ENCODE results near the gene PGLYRP4.

Gene PGLYRP4

DNA sequence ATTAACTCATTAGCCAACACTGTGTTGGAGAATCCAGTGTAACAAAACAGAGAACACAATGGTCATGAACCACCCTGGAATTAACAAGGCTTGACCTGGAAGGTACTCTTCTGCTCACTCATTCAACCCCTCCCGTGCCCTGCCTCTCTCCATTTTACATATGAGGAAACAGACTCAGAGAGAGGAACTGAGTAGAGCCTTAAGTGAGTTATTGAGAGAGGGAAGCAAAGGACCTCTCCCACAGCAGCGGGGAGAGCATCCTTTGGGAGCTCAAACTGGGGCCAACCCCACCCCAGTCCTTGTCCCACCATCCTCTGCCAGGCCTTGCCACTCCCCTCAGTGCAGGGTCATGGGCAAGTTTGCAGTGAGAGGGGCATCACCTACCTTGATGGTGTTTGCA, 25.4 kb upstream of the PGLYRP4 start:
- no peak for DNase-seq

DNA sequence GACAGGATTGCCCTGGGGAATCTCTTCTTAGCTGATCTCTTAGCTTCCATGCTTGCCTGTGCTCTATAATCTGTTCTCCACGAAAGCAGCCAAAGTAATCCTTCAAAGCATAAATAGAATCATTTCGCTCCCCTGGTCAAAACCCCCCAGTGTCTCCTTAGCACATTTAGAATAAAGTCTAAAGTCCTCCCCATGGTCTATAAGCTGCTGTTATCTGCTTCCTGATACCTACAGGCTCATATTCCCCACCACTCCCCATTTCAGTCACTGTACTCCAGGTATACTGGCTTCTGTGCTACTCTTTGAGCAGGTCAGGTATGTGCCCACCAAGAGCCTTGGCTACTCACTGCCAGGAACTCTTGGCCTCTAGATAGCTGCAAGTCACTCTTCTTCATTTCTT, 23.9 kb upstream of the PGLYRP4 start:
- DNase-seq: no peak

GRCh38 chr1:153371231-153371630, 22.6 kb upstream of the PGLYRP4 start:
- no peak for DNase-seq

- DNase-seq: no peak
Observed at GRCh38 chr1:153370146-153370545, 21.5 kb upstream of the PGLYRP4 start.

DNA sequence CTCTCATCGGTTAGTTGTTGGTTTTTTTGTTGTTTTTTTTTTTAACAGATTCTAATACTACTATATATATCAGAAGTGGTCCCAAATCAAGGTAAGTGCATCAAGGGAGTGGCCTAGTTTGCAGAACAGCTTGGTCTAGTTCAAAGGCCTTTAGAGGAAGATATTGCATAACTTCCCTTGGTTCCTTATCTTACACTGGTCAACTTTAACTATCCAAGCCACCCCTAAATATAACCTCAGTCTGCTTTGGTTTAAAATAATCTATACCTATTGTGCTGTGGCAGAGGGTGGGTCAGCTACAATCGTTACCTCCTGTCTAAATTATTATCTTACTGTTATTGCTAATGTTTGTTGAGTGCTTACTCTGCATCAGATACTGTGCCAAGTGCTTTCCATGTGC, 19.9 kb upstream of the PGLYRP4 start:
- DNase-seq: no peak

GRCh38 chr1:153367090-153367489, 18.4 kb upstream of the PGLYRP4 start:
- DNase-seq: no peak

- no peak for DNase-seq
Observed at GRCh38 chr1:153366261-153366660, 17.6 kb upstream of the PGLYRP4 start.

- no peak for DNase-seq
Observed at GRCh38 chr1:153365696-153366095, 17.1 kb upstream of the PGLYRP4 start.

- DNase-seq: no peak
Observed at GRCh38 chr1:153364766-153365666, 16.4 kb upstream of the PGLYRP4 start.

DNA sequence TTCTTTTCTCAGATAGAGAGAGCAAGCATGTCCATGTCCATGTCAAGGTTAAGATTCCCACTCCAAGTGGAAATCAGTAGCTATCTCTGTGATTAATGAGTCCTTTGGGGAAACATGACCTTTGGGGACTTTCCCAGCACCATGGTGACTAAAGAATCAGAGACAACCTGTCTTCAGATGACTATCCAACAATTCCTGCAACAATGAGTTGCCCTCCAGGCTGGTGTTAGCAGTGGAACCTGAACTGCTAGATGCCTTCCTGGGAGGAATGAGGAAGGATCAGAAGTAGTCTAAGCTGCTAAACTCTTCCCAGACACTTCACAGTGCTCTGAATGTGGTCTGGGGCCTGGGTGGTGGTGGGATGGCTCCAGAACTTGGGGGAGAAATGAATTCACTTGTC, 15.5 kb upstream of the PGLYRP4 start:
- DNase-seq: no peak

DNA sequence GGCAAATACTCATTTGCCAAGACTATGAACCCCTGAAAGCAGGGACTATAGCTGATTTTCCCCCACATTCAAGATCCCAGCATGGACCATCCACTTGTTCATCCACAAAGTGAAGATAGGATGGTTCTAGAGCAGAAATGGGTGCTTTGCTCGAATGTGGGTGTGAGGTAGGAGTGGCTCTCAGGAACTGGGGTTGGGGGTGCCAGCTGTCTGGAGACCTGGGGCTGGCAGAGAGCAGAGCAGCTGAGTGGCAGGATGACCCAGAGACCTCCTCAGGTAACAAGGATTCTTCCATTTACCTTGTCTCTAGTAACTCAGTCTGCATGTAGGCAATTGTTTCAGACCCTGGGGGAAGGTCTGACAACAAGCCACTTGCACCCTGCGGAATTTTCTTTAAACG, 15.0 kb upstream of the PGLYRP4 start:
- DNase-seq: no peak

DNA sequence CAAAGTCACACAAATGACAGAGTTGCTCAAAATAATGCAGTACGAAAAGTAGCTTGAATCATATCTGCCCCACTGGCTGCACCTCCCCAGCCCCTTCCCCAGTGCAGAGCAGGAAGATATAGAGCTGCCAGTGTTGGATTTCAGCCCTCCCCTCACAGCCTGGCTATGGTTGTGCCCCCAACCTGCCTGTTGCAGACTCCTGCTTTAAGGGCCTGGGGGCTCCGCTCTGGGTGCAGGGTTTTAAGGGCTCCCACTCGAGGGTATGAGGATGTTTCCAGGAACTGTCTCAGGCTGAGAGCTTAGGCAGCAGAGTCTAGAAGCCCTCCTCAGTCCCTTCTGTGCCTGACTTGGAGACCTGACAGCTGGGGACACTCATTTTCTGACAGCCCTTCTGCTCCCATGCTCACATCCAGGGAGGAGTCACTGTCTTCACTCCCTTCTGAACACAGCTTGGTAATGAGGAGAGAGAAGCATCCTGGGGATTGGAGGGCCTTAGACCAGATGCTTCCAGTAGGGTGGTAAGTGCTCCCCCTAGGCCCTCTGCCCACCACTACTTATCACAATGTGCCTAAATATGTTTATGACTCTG, 13.6 kb upstream of the PGLYRP4 start:
- DNase-seq: peak; percentile 19

- DNase-seq: no peak
Observed at GRCh38 chr1:153361480-153362109, 13.0 kb upstream of the PGLYRP4 start.

GRCh38 chr1:153360592-153361479, 12.2 kb upstream of the PGLYRP4 start:
- DNase-seq: no peak

DNA sequence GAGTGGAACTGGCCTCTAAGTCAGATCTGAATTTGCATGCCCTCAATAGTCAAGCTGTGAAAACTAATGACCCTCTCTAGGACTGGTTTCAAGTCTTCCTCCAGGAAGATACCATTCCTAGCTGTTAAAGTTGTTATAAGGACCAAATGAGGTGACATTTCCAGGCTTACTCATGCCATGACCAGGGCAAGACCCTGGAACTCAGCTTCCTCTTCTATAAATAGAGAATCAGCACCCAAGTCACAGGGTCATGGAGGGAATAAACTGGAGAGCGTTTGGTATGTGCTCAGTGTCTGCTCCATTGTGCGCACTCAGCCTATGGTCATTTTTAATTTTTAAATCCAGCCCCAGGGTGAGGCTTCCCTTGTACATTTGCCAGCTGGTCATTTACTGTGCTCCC, 11.5 kb upstream of the PGLYRP4 start:
- no peak for DNase-seq

DNA sequence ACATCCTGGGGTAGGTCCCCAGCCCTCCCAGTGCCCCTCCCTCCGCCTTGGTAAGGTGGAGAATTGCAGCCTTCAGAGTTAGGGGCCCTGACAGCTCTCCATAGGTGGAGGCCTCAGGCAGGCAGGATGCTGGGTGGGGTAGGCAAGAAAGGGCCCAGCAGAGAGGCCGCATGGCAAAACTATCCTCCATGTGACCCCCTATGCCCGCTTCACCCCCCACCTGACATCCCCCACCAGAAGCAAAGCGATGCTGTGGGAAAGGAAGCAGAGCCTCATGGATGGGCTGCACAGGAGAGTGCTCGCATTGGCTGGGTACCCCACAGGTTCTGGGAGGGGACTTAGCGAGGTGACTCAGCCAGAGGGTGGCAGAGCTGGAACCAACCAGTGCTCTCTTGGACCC, 10.6 kb upstream of the PGLYRP4 start:
- no peak for DNase-seq

GRCh38 chr1:153358691-153358975, 10.0 kb upstream of the PGLYRP4 start:
- DNase-seq: no peak

- DNase-seq: no peak
Observed at GRCh38 chr1:153357853-153358690, 9.4 kb upstream of the PGLYRP4 start, which contains the start of gene S100A9. Gene S100A9 (plus strand): TSS chr1:153357854. CDS start chr1:153358284, 430 bp downstream.

GRCh38 chr1:153357076-153357852, 8.6 kb upstream of the PGLYRP4 start:
- no peak for DNase-seq

DNA sequence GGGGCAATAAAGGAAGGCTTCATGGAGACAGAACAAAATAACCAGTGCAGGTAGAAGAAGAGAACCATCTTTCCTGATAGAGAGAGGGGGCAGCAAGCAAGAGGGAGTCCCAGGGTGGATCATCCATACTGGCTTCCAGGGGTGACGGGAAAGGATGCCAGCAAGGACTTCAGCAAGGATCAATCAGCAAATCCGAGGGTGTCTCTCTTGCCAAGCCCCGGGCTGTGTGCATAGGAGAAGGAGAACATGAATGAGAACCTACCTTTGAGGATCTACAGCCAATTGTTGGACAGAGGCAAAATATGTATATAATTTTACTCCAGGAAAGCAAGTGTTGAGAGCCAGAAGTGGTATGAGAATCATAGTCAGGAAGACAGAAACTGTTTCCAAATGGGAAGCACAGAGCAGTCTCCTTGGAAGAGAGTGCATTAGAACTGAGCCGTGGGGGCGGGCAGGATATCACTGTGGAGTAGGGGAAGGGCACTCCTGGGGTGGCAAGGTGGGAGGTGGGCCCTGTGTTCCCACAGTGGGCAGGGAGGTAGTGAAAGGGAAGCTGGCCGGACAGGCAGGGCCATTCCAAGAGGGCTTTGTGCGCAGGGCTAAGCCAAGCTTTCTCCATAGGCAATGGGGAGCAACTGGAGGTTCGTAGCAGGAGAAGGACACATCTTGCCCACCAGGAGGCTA, 7.9 kb upstream of the PGLYRP4 start:
- DNase-seq: no peak

Data from NCI-H82 (cell line).